PC-3 (cell line): Measurements from ENCODE around the gene PTGES2. TPM values are rescaled to one million over a fixed set of nuclear protein-coding genes. Genes with fewer than 3 reads are reported as not detected.

ENCODE experiments used
- ATAC-seq: fragments of 200-7000 bp; cut with Tn5 transposase; 2 replicates; pipeline ENCODE4 v1.9.1; 2020; ENCODE audit warnings: mild to moderate bottlenecking, moderate library complexity
- BruUV-seq: library from RNA; stranded (reverse); fragments of 400-500 nt; replicated peaks from 2 replicates; lab custom pipeline; 2021; lab: Mats Ljungman, UMichigan
- CTCF ChIA-PET: fragments of 300-600 bp; sonication (Branson Sonifier 250); formaldehyde crosslinking; loops from one replicate; lab custom pipeline; 2022; ENCODE audit warnings: antibody characterized with exemption; lab: Charles Lee
- POLR2A ChIA-PET: fragments of 300-600 bp; sonication (Branson Sonifier 250); formaldehyde crosslinking; loops from one replicate; lab custom pipeline; 2022; ENCODE audit warnings: antibody characterized with exemption; ENCODE audit not compliant: unreplicated experiment; lab: Charles Lee
- DNase-seq: peaks from one replicate; pipeline ENCODE4 v3.0.0-alpha.2; 2015
- H2AFZ ChIP-seq: fragments of 300-600 bp; sonication (generic); 2 replicates; pipeline ENCODE4 v1.6.0; 2016; ENCODE audit warnings: antibody characterized with exemption, low read length
- H3F3A ChIP-seq: fragments of 300-600 bp; sonication (generic); one replicate; pipeline ENCODE4 v1.6.0; 2017; ENCODE audit warnings: antibody characterized with exemption, low read length, control low read depth, mild to moderate bottlenecking; ENCODE audit not compliant: unreplicated experiment
- H3K27ac ChIP-seq: fragments of 300-600 bp; sonication (generic); 2 replicates; pipeline ENCODE4 v1.5.1; 2016; ENCODE audit warnings: mild to moderate bottlenecking, low read length
- H3K27me3 ChIP-seq: fragments of 300-600 bp; sonication (generic); 2 replicates; pipeline ENCODE4 v1.6.1; 2016; ENCODE audit warnings: low read length, mixed read lengths
- H3K36me3 ChIP-seq: fragments of 300-600 bp; sonication (generic); 2 replicates; pipeline ENCODE4 v1.6.1; 2016; ENCODE audit warnings: low read depth, mixed run types, low read length, mixed read lengths
- H3K4me1 ChIP-seq: fragments of 300-600 bp; sonication (generic); 2 replicates; pipeline ENCODE4 v1.5.1; 2016; ENCODE audit warnings: low read length; ENCODE audit not compliant: insufficient read depth
- H3K4me2 ChIP-seq: fragments of 300-600 bp; sonication (generic); 2 replicates; pipeline ENCODE4 v1.6.0; 2016; ENCODE audit warnings: low read length
- H3K4me3 ChIP-seq: fragments of 300-600 bp; sonication (generic); 2 replicates; pipeline ENCODE4 v1.5.1; 2016; ENCODE audit warnings: mild to moderate bottlenecking, low read length, mixed read lengths
- H3K79me2 ChIP-seq: fragments of 300-600 bp; sonication (generic); 2 replicates; pipeline ENCODE4 v1.6.1; 2017; ENCODE audit warnings: low read length, mixed read lengths
- H3K9ac ChIP-seq: fragments of 300-600 bp; sonication (generic); 2 replicates; pipeline ENCODE4 v1.6.0; 2016; ENCODE audit warnings: mild to moderate bottlenecking, low read length
- H3K9me2 ChIP-seq: fragments of 300-600 bp; sonication (generic); replicated peaks from 2 replicates; pipeline ENCODE4 v1.6.1; 2016; ENCODE audit warnings: mixed run types, low read length, mixed read lengths
- H3K9me3 ChIP-seq: fragments of 300-600 bp; sonication (generic); 2 replicates; pipeline ENCODE4 v1.6.1; 2016; ENCODE audit warnings: low read length, mixed read lengths
- H4K20me1 ChIP-seq: fragments of 300-600 bp; sonication (generic); 2 replicates; pipeline ENCODE4 v1.6.1; 2016; ENCODE audit warnings: low read length, mixed read lengths
- EZH2 ChIP-seq: fragments of 300-600 bp; sonication (generic); IDR thresholded peaks from one replicate; pipeline ENCODE4 v1.6.1; 2017; ENCODE audit warnings: antibody characterized with exemption, mild to moderate bottlenecking, low read length; ENCODE audit not compliant: unreplicated experiment
- EZH2phosphoT487 ChIP-seq: fragments of 300-600 bp; sonication (generic); IDR thresholded peaks from 2 replicates; pipeline ENCODE4 v1.6.1; 2018; ENCODE audit warnings: mild to moderate bottlenecking, antibody characterized with exemption, low read length, borderline replicate concordance
- intact Hi-C: fragments of 100-400 bp; cut with micrococcal nuclease; formaldehyde crosslinking; loops from 2 replicates; pipeline ENCODE4 v1.9.0; 2023
- total RNA-seq: library from RNA; depleted of rRNA; stranded (reverse); fragments of >200 nt; gene quantifications from 2 replicates; pipeline ENCODE4 v1.2.3, GENCODE V29; 2014
- TF ChIP-seq, protein P1 (sequence below): fragments of 300-600 bp; sonication (generic); conservative IDR thresholded peaks from 2 replicates; pipeline ENCODE4 v1.5.1; 2017; ENCODE audit warnings: antibody characterized with exemption, low read depth, mild to moderate bottlenecking, low read length

Gene PTGES2
- total RNA-seq, 1 experiment from 2014 or later = 258 TPM

DNA sequence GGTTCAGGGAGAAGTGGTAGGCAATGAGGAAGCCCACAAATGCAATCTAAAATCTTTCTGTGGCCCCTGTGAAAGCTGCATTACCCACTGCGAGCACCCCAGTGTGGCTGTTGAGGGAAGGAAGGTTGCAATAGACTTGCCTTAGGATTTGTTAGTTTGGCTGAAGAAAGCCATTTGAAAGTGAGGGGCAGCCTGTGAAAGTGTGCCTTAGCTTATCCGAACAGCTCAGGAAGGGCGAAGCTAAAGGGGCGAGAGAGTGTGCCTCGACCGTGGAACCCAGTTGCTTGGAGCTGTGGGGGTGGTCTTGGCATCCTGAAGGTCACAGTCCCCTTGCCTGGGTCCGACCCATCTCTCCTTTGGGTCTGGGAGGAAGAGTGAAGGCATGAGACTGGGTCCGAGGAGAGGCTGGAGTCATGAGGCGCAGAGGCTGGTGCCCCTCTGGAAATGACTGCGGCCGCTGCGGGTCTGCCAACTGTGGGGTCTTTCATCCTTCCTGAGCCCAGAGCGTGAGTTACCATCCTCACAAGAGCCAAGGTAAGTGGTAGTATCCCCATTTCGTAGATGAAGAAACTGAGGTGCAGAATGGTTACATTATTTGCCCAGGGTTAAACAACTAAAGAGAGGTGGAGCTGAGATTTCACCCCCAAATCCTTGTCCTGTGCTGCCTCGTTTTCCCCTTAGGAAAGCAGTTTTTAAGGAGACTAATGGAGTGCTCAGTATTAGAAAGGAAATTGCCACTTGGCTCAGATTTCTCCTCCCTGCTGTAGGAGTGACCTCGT lies 35.1 kb downstream of the PTGES2 start:
- ChIA-PET CTCF (no interaction called here), POLR2A (interaction anchor here (0.5 to 0.6 kb wide), 2 partner anchors 21 to 66 kb away, joined by 6 to 7 read pairs; no protein-coding TSS in a partner anchor)
- no TSS peak for BruUV-seq
- no peaks in the 10 kb centered on the region for H3K27me3 ChIP-seq
- H3K4me2 ChIP-seq = no peak overlapping the region
- ATAC-seq (no peak), DNase-seq (no peak)
- intact Hi-C loops = no loop called here
- H3K79me2 ChIP-seq = peaks cover 74% of the 10 kb centered on the region
- H3K9me3 ChIP-seq = no peaks in the 10 kb centered on the region
- H3K4me1 ChIP-seq = peaks cover 23% of the 10 kb centered on the region
- H3K4me3 ChIP-seq = no peak overlapping the region
- no peaks in the 10 kb centered on the region for H4K20me1 ChIP-seq
- H3K36me3 ChIP-seq = no peaks in the 10 kb centered on the region
- no peaks in the 10 kb centered on the region for H3K9me2 ChIP-seq
- TF ChIP-seq, protein P1, sequence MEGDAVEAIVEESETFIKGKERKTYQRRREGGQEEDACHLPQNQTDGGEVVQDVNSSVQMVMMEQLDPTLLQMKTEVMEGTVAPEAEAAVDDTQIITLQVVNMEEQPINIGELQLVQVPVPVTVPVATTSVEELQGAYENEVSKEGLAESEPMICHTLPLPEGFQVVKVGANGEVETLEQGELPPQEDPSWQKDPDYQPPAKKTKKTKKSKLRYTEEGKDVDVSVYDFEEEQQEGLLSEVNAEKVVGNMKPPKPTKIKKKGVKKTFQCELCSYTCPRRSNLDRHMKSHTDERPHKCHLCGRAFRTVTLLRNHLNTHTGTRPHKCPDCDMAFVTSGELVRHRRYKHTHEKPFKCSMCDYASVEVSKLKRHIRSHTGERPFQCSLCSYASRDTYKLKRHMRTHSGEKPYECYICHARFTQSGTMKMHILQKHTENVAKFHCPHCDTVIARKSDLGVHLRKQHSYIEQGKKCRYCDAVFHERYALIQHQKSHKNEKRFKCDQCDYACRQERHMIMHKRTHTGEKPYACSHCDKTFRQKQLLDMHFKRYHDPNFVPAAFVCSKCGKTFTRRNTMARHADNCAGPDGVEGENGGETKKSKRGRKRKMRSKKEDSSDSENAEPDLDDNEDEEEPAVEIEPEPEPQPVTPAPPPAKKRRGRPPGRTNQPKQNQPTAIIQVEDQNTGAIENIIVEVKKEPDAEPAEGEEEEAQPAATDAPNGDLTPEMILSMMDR = no peak
- TF ChIP-seq EZH2phosphoT487 (no peak), EZH2 (no peak)
- H3K9ac ChIP-seq = no peak overlapping the region
- no peak overlapping the region for H3K27ac ChIP-seq
- no peak overlapping the region for H2AFZ ChIP-seq
- H3F3A ChIP-seq = peaks cover 5% of the 10 kb centered on the region

DNA sequence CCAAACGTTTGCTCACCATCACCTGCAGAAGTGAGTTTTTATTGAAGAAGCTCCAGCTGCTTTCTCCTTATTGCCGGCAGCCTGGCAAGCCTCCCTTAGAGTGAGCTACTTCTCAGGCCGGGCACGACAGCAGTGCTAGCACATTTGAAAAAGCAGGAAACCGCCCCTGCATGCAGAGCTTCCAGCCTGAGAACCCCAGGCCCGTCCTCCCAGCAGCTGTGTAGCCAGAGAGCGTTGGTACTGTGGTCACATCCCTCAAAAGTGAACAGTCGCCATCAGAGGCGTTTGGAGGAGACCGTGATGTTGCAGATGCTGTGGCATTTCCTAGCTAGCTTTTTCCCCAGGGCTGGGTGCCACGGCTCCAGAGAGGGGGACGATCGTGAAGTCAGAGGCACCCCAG lies 36.0 kb downstream of the PTGES2 start:
- H3K9ac ChIP-seq = no peak overlapping the region
- H3K4me1 ChIP-seq = peaks cover 22% of the 10 kb centered on the region
- intact Hi-C loops = no loop called here
- DNase-seq (no peak), ATAC-seq (no peak)
- CTCF ChIA-PET = interaction anchor here (0.7 kb wide), 1 partner anchor 327 kb away, joined by 3 read pairs; no protein-coding TSS in a partner anchor
- no peaks in the 10 kb centered on the region for H3K27me3 ChIP-seq
- peaks cover 66% of the 10 kb centered on the region for H3K79me2 ChIP-seq
- BruUV-seq = no TSS peak
- peaks cover 5% of the 10 kb centered on the region for H3F3A ChIP-seq
- no peaks in the 10 kb centered on the region for H3K9me3 ChIP-seq
- H3K4me2 ChIP-seq = no peak overlapping the region
- H2AFZ ChIP-seq = no peak overlapping the region
- no peak overlapping the region for H3K27ac ChIP-seq
- no peaks in the 10 kb centered on the region for H3K36me3 ChIP-seq
- no peaks in the 10 kb centered on the region for H3K9me2 ChIP-seq
- H3K4me3 ChIP-seq = no peak overlapping the region
- no peaks in the 10 kb centered on the region for H4K20me1 ChIP-seq
- TF ChIP-seq EZH2 = no peak
- TF ChIP-seq, protein P1 = no peak
- TF ChIP-seq EZH2phosphoT487 = no peak
- POLR2A ChIA-PET = interaction anchor here (0.5 to 0.7 kb wide), 3 partner anchors 22 to 101 kb away, joined by 5 to 7 read pairs (median 6); no protein-coding TSS in a partner anchor

DNA sequence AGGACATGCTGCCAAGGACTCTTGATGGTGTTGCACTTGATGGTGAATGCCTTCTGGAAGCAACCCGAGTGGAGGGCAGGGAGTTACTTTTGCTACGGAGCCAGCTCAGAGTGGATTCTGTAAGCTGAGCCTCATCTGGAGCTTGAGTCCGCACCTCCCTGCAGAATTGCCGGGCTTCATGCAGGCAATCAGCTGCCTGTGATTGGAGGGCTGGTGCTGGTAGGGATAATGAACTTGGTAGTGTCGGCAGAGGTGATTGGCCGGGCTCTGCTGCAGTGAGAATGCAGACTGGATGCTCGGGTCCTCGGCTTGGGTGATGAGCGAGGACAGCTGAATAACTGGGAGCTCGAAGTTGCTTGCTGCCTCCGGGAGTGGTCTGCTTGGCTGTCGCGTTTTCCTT lies 36.4 kb downstream of the PTGES2 start:
- H2AFZ ChIP-seq = no peak overlapping the region
- no peaks in the 10 kb centered on the region for H3K36me3 ChIP-seq
- no TSS peak for BruUV-seq
- no peak overlapping the region for H3K4me3 ChIP-seq
- H3K79me2 ChIP-seq = peaks cover 63% of the 10 kb centered on the region
- H3K9ac ChIP-seq = no peak overlapping the region
- H3K27ac ChIP-seq = no peak overlapping the region
- TF ChIP-seq EZH2 = no peak
- TF ChIP-seq, protein P1 = no peak
- TF ChIP-seq EZH2phosphoT487 = no peak
- peaks cover 22% of the 10 kb centered on the region for H3K4me1 ChIP-seq
- H3K4me2 ChIP-seq = no peak overlapping the region
- H3K9me3 ChIP-seq = no peaks in the 10 kb centered on the region
- no peaks in the 10 kb centered on the region for H3K9me2 ChIP-seq
- intact Hi-C loops = no loop called here
- ChIA-PET CTCF (interaction anchor here (0.7 kb wide), 1 partner anchor 327 kb away, joined by 3 read pairs; no protein-coding TSS in a partner anchor), POLR2A (interaction anchor here (0.7 kb wide), 1 partner anchor 102 kb away, joined by 5 read pairs; no protein-coding TSS in a partner anchor)
- no peaks in the 10 kb centered on the region for H4K20me1 ChIP-seq
- ATAC-seq (no peak), DNase-seq (no peak)
- peaks cover 5% of the 10 kb centered on the region for H3F3A ChIP-seq
- H3K27me3 ChIP-seq = no peaks in the 10 kb centered on the region
